ENCODE data around the gene CCDC178.
"Not testable (repeated sequence)": the region's sequence is repeated elsewhere in the genome, so short reads cannot be mapped to it uniquely, and the experiment has no call there.

CCDC178 gene

GRCh38 chr18:33440060-33441043, at the start of gene CCDC178:
Gene CCDC178, minus strand, starts transcription at chr18:33440721. Its CDS starts 28,633 bp downstream, at chr18:33412088.
- peak; percentile 72 for DNase-seq

GRCh38 chr18:33483908-33484307, 43.4 kb upstream of the CCDC178 start:
- DNase-seq = no peak

GRCh38 chr18:33472509-33472908, 32.0 kb upstream of the CCDC178 start:
- no peak for DNase-seq

GRCh38 chr18:33470216-33470615, 29.7 kb upstream of the CCDC178 start:
- no peak for DNase-seq

GRCh38 chr18:33469699-33470098, 29.2 kb upstream of the CCDC178 start:
- no peak for DNase-seq

- no peak for DNase-seq
Measured at GRCh38 chr18:33467531-33467930, 27.0 kb upstream of the CCDC178 start.

- no peak for DNase-seq
Measured at GRCh38 chr18:33466822-33467221, 26.3 kb upstream of the CCDC178 start.

- no peak for DNase-seq
Measured at GRCh38 chr18:33460681-33461080, 20.2 kb upstream of the CCDC178 start.

GRCh38 chr18:33459612-33460011, 19.1 kb upstream of the CCDC178 start:
- DNase-seq = no peak

- no peak for DNase-seq
Measured at GRCh38 chr18:33446604-33447003, 6.1 kb upstream of the CCDC178 start.

- DNase-seq = no peak
Measured at GRCh38 chr18:33444709-33445108, 4.2 kb upstream of the CCDC178 start.

GRCh38 chr18:33432857-33433256, 7.7 kb downstream of the CCDC178 start:
- DNase-seq = no peak

GRCh38 chr18:33427549-33427948, 13.0 kb downstream of the CCDC178 start:
- DNase-seq = no peak

GRCh38 chr18:33424266-33424946, 16.1 kb downstream of the CCDC178 start:
- DNase-seq = peak; percentile 20

- no peak for DNase-seq
Measured at GRCh38 chr18:33421225-33421624, 19.3 kb downstream of the CCDC178 start.

- no peak for DNase-seq
Measured at GRCh38 chr18:33404244-33404873, 36.2 kb downstream of the CCDC178 start.

- not testable (repeated sequence) for DNase-seq
Measured at GRCh38 chr18:33398939-33399338, 41.6 kb downstream of the CCDC178 start.

GRCh38 chr18:33375829-33376228, 64.7 kb downstream of the CCDC178 start:
- peak; percentile 2 for DNase-seq

- DNase-seq = no peak
Measured at GRCh38 chr18:33372442-33372841, 68.1 kb downstream of the CCDC178 start.

- DNase-seq = no peak
Measured at GRCh38 chr18:33369711-33370449, 70.6 kb downstream of the CCDC178 start.

GRCh38 chr18:33356735-33357134, 83.8 kb downstream of the CCDC178 start:
- DNase-seq = no peak

- DNase-seq = no peak
Measured at GRCh38 chr18:33355756-33356155, 84.8 kb downstream of the CCDC178 start.

- DNase-seq = no peak
Measured at GRCh38 chr18:33355263-33355662, 85.3 kb downstream of the CCDC178 start.
